22Rv1 (cell line): ENCODE measurements around the gene CCND1.
"Not testable (repeated sequence)": the region's sequence is repeated elsewhere in the genome, so short reads cannot be mapped to it uniquely, and the experiment has no call there.

Experiments used
- H3K27ac ChIP-seq: fragments of 450-650 bp; 2 replicates; pipeline ENCODE4 v1.5.1; 2017
- CTCF ChIP-seq: fragments of 450-650 bp; IDR thresholded peaks from 2 replicates; pipeline ENCODE4 v1.5.1; 2017; ENCODE audit warnings: mild to moderate bottlenecking
- ZFX ChIP-seq: fragments of 450-650 bp; IDR thresholded peaks from 2 replicates; pipeline ENCODE4 v1.6.1; 2017; ENCODE audit warnings: antibody characterized with exemption, borderline replicate concordance

CCND1 gene

GRCh38 chr11:69691463-69691862 is 50.5 kb downstream of the CCND1 start:
- H3K27ac ChIP-seq = no peak overlapping the region
- no peak for TF ChIP-seq ZFX
- no peak for TF ChIP-seq CTCF

- no peak overlapping the region for H3K27ac ChIP-seq
- TF ChIP-seq ZFX (no peak), CTCF (no peak)
Observed at GRCh38 chr11:69692422-69692821, 51.5 kb downstream of the CCND1 start.

DNA sequence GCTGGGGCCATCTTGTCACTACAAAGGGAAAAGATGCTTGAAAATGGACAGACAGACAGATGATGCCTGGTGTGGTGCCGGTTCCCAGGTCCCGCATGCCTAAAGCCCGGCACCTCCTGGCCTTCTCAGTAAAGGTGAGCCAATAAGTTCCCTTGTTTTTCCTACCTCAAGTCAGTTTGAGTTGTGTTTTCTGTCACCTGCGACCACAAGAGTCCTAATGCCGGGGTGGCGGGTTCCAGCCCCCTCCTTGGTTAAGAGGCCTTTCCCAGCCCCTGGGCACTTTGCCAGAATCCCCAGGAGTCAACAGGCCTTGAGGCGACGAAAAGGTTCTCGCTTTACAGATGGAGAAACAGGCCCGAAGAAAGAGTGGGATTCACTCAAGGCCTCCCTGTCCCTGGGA is 53.8 kb downstream of the CCND1 start:
- TF ChIP-seq CTCF (no peak), ZFX (no peak)
- no peak overlapping the region for H3K27ac ChIP-seq

DNA sequence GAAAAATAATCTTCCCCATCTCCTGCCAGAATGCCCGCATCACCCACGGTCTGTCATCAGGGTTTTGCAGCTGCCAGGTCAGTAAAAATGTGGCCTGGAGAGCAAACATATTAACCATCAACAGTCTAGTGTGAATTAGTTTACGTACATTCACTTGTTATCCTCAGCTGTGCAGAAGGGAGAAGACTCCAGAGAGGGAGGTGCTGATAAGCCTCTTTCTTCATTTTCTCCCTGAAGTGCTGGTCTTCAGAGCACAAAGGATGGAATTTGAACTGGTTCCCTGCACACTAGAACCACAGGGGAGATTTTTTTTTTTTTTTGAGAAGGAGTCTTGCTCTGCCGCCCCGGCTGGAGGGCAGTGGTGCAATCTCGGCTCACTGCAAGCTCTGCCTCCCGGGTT is 54.6 kb downstream of the CCND1 start:
- no peak overlapping the region for H3K27ac ChIP-seq
- TF ChIP-seq CTCF = no peak
- no peak for TF ChIP-seq ZFX

DNA sequence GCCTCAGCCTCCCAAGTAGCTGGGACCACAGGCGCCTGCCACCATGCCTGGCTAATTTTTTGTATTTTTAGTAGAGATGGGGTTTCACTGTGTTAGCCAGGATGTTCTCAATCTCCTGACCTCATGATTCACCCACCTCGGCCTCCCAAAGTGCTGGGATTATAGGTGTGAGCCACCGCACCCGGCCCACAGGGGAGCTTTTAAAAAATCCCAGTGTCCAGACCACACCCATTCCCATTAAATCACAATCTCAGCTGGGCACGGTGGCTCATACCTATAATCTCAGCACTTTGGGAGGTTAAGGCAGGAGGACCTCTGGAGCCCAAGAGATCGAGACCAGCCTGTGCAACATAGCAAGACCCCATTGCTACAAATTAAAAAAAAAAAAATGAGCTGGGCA is 55.0 kb downstream of the CCND1 start:
- not testable (repeated sequence) for H3K27ac ChIP-seq

GRCh38 chr11:69696749-69697468 is 56.0 kb downstream of the CCND1 start:
- TF ChIP-seq CTCF (no peak), ZFX (no peak)
- no peak overlapping the region for H3K27ac ChIP-seq

DNA sequence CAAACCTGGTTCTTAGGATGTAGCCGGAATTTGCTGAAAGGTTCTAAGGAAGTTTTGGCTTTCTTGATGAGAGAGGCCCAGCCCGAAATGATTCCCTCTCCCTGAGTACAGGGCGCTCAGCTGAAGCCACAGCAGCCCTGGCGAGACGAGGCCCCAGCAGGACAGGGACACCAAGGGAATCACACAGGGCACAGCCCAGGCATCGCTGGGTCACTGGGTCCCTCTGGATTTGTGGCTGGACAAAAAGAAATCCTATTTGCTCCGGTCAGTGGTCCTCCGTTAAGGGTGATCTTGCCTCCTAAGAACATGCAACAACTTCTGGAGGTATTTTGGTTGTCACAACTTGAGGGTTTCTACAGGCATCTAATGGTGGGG is 56.5 kb downstream of the CCND1 start:
- H3K27ac ChIP-seq = no peak overlapping the region
- no peak for TF ChIP-seq ZFX

DNA sequence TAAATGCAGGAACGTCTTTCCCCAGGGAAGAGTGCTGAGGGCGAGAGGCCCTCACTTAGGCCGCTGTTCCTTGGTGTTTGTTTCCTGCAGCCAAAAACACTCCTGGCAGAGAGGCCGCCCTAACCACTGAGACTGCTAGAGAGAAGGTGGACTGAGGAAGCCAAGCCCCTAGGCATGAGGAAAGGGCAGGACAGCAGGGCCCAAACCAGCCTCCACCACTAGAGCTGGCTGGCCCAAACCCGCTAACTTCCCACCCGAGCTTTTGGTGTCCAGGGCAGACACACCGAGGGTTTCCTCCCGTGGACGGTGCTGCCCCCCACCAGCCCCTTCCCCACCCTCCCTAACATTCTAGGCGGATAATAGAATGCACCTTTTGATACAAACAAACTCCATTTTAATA is 56.9 kb downstream of the CCND1 start:
- no peak for TF ChIP-seq ZFX
- no peak for TF ChIP-seq CTCF

More for the DNA sequence above, 56.9 kb downstream of the CCND1 start:
- no peak overlapping the region for H3K27ac ChIP-seq
